Measurements from ENCODE around the gene NOX1.

Gene NOX1

DNA sequence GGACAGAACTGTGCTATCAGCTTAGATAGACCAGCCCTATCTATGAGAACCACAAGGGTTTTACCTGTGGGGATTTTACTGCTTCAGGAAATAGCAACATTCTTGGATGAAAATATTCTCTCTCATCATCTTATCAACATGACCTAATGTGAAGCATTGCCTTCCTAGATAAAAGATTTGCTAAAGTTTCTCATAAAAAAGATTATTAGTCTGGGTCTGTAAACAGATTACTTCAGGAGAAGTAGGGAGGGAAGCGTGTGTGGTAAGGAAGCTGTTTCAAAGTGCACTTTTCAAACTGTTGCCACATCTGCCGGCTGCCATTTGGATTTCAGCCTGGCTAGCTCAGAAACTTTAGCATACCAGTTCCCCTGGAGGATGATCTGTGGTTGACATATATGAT lies at the start of gene NOX1:
Gene NOX1 (minus strand): TSS at position 35 of the 400 bp plus-strand sequence. CDS start 220 bp downstream, outside the sequence.
- no peak for DNase-seq (ENCODE audit: low spot score)

DNA sequence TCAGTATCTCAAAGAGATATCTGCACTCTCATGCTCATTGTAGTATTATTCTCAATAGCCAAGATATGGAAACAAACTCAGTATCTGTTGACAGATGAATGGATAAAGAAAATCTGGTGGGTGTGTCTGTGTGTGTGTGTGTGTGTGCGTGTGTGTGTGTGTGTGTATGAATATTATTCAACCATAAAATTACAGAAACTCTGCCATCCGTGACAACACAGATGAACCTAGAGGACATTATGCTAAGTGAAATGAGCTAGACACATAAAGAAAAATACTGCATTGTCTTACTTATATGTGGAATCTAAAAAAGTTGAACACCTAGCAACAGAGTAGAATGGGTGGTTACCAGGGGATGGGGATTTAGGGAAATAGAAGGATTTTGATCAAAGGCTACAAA lies 41.4 kb upstream of the NOX1 start:
- no peak for DNase-seq (ENCODE audit: low spot score)

DNA sequence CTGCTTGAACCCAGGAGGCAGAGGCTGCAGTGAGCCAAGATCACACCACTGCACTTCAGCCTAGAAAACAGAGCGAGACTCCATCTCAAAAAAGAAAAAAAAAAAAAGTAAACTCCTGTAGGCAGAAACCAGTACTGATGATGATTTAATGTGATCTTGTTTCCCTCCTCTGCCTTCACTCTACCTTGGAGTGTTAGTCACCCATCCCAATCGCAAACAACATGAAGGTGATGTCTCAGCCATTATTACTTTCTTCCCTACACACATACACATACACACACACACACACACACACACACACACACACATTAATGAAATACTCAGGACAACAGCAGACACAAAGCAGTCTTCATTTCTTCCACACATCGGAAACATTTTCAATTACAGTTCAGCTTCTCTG lies 39.0 kb upstream of the NOX1 start:
- no peak for DNase-seq (ENCODE audit: low spot score)

DNA sequence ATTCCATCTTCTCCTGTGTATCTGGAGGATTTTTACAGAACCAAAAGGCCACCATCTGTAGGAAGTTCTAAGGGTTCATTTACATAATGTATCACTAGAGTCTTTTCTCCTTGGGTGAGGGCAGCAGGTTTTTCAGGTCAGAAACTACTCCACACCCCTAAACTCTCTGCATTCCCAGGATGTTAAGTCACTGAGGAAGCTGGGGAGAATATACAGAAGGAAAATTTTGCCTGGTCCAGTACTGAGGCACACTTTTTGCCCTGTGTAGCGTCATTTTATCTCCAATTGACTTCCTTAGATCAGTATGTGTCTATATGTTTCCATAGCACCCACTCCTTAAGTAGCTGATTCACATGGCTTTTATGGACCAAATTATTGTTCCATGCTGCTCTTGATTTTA lies 37.6 kb upstream of the NOX1 start:
- no peak for DNase-seq (ENCODE audit: low spot score)

DNA sequence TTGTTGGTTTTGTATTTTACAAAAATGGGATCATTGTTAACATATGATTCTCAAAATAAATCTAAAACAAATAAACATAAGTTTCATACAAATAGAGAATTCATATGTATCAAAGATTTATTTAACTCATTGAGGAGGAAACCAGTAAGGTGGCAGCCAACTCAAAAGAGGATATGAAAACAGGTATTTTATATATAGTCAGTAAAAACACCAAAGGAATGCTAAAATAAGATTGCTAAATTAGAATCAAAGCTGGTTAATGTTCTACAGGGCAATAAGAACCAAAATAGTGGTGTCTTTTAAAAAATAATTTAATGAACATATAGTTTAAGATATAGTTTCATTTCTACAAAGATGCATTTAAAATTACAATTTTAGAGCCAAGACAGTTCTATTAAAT lies 31.5 kb upstream of the NOX1 start:
- no peak for DNase-seq (ENCODE audit: low spot score)

DNA sequence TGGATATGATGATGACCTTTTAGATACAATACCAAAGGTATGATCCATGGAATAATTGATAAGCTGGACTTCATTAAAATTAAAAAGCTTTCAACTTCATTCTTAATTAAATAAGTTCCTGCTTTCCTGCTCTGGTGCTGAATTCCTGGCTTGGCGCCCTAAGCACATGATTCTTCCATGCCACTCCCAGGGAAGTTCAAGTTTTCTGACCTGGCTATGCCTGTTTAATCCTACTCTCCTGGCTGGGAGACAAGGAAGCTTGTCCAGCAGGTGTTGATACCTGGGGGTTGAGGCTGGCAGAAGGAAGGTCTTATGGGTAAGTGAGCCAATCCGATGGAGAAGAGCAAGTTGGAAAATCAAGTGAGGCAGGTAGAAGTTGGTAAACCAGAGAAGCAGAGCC lies 30.3 kb upstream of the NOX1 start:
- no peak for DNase-seq (ENCODE audit: low spot score)

DNA sequence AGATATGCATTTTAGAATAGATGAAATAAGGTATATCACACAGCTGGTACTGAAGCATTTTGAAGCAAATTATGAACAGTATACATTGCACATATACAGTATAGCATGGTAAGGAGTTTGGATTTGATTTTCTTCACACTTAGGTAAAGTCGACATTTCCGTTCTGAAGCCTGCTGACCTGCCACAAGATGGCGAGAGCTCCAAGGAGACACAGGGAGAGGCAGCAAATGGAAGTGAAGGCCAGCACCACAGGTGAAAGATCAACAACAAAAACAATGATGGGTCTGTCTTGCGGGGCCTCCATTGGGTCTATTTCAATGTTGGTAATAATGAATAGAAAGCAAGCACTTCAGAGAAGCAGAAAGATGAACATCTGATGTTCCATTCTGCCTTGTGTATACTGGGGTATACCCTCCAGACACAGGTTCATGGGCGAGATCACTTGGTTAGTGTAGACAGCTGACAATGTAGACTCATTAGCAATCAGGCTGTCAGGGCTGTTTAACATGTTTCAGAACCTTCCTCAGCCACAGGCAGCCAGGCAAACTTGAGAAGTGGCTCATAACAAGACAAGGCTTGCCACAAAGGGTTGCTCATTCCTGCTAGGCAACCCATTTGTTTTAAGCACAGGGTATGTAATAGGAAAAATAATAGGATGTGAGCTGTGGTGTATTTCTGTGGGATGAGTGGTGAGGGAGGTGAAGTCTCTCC lies 21.4 kb upstream of the NOX1 start:
- DNase-seq (ENCODE audit: low spot score) = peak; percentile 34

DNA sequence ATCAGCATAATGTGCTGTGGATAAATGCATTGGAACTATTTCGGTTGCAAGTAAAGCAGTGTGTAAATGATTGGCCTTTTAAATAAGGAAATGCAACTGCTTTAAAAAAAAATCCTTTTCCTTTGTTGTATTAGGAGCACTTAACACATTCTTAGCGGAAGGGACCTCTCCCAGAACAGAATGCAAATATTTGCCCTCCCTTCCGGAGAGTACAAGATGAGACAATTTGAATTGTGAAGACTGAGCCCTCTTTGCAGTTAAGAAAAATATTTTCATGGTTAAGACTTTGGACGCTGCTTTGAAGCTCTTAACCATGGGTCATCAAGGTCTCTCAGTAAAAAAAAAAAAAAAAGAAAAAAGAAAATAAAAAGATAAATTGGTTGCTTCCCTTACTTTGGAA lies 9.5 kb upstream of the NOX1 start:
- no peak for DNase-seq (ENCODE audit: low spot score)

DNA sequence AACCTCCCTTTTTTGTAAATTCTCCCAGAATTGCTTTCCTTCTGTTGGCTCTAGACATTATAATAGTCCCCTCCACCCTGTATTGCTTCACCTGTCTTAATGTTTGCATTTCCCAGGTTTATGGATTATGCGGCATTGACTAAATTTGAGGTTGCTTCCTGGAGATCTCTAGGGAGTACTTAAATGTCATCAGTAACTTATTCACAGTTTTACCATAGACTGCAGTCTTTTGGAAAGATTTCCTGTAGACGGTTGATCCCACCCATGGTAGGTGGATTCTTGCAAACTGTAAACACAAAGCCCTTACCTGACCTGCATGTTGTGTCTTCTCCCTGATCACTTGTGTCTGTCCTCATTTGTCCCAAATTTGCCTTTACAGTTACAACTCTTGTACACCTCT lies 6.2 kb upstream of the NOX1 start:
- DNase-seq (ENCODE audit: low spot score) = no peak

DNA sequence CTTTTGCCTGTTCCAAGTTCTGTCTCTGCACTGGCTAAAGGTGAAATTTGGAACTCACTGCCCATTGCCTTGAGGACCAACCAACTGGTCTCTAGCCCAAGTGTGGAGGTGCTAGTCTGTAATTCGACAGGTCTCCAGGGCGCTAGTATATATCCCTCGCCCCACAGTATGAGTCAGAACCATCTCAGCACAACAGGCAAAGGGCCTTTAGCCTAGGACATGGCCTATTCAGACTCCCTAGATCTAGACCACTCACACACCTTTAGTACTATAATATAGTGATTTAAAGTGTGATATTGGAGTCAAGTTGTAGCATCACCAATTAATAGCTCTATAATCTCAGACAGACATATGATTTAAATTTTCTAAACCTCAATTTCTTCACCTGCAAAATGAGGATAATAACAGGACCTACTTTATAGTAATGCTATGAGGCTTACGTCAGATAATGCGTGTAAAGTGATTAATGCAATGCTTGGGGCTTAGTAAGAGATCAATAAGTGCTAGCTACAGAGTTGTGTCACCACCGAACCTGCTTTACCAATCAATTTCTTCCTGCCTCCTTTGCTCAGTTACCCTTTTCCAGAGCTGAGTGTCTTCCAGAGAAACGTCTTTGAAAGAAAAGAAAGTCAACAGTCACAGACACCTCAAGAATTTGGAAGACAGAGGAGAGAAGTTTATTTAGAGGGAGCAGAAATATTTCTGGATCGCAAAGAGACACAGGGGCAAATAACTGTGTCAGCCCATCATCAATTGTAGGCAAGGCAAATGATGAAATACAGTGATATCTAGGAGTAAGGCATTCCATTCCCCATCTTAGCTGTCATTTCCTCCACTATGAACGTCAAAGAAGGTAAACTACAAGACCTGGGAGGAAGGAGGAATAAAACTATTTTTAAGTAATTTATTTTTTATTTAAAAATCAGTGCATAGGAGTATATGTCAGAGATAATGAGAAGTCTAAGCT lies 2.3 kb downstream of the NOX1 start:
- DNase-seq (ENCODE audit: low spot score) = no peak

DNA sequence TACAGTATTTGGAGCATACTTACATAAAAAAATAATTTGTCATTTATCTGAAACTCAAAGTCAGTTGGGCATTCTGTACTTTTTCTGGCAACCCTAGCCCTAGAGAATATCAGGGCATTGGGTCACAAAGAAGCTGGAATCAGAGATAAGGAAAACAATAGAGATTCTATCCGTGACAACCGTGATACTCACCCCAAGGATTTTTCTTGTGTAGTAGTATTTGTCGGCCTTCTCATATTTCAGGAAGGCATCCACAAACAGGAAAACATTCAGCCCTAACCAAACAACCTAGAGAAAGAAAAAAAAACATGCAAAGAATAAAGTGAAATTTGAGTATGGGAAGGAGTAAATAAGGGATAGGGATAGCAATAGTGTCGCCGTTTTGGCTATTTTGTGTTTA lies 3.6 kb downstream of the NOX1 start:
- no peak for DNase-seq (ENCODE audit: low spot score)

DNA sequence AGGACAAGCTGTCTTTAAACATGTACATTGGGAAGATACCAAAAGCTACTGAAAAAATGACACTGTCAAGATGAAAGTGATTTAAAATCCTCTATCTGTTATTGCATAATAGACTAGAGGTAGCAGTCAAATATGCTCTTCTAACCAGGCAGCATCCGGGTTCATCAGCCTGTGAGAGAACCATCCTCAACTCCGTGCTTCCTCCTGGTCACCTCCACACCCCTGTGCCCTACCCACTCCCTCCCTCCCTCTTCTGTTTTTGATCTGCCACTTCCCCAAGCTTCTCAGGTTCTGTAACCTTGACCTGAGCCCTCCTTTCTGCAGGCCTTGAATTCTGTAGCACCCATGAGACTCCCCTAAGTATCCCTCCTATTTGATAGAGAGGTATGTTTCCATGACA lies 5.9 kb downstream of the NOX1 start:
- no peak for DNase-seq (ENCODE audit: low spot score)

DNA sequence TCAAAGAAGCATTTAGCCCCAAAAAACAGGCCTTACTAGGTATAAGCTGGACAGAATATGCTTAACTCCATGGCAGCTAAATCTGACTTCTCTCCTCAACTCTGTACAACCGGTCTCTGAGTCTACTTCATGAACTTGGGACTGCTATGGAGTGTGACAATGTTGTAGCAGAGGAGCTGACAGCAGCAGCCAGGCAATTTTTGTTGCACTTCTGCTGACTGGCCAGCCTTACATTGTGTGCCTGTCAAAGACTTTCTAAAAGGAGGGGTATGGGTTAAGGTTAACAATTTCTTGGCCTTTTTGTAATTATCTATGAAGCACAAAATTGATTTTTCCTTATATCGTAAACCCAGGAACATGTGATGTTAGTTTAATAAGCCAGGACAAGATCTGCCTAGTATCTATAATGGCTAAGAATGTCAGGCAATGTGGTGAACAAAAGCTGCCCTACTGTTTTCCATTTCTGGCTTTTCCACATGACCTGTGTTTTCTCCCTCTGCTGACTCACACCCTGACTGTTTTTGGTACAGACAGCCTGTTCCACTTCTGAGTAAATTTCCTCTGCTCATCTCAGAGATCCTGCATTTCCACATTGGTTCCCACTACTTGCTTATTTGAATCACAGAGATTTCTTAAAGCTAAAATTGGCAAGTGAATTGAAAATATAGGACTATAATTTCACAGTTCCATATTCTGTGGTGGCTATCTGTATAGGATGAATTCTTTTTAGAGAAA lies 9.3 kb downstream of the NOX1 start:
- no peak for DNase-seq (ENCODE audit: low spot score)

DNA sequence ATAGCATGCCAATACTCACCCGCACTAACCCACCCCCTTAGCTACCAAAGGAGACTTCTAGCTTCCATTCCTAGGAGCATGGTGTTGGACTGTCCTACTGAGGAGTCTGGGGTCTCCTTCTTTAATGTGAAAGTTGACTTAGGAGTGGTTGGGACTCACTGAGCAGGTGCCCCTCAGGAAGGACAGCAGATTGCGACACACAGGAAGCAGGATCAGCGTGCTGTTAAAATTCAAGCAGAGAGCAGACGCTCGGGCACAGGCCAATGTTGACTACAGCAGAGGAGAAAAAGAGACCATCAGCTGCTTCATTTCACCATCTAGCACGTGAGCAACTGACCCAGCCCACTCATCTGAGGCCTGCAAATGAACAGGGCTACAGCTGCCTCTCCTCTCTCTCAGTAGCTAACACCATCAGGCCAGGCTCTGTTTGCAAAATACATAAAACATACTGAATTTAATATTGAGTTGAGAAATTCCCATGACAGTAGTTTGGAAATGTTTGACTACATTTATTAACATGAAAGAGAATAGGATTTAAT lies 10.8 kb downstream of the NOX1 start:
- no peak for DNase-seq (ENCODE audit: low spot score)

DNA sequence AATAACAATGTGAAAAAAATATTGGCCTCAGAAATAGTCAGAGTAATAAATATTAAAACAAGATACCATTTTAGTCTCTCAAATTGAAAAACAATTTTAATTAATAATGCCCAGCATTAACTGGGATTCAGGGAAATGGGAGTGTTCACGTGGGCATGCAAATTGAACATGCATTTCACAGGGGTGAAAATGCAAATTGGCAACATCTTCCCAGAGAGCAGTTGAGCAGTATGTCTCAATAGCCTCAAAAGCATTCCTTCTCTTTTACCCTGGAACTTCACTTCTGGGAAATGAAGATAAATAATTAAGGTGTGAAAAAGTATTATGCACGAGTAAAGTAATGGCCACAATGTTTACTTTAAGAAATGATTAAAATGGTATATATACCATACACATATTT lies 21.3 kb downstream of the NOX1 start:
- no peak for DNase-seq (ENCODE audit: low spot score)

DNA sequence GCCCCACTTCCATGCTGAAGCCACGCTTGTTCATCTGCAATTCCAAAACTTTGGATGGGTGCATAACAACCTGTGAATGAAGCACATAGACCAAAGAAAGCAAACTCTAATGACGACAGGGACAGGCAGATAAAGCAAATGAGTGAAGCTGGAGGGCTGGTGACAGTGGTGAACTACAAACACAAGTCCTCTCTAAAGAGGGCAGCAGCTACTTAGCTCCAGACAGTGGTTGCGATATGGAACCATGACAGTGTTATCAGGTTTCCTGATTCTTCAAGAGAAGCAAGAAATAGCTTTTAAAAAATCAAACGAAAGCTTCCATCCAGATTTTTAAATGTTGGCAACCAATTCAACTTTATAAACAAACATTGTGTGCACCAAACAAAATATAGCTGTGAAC lies 23.8 kb downstream of the NOX1 start:
- DNase-seq (ENCODE audit: low spot score) = no peak

DNA sequence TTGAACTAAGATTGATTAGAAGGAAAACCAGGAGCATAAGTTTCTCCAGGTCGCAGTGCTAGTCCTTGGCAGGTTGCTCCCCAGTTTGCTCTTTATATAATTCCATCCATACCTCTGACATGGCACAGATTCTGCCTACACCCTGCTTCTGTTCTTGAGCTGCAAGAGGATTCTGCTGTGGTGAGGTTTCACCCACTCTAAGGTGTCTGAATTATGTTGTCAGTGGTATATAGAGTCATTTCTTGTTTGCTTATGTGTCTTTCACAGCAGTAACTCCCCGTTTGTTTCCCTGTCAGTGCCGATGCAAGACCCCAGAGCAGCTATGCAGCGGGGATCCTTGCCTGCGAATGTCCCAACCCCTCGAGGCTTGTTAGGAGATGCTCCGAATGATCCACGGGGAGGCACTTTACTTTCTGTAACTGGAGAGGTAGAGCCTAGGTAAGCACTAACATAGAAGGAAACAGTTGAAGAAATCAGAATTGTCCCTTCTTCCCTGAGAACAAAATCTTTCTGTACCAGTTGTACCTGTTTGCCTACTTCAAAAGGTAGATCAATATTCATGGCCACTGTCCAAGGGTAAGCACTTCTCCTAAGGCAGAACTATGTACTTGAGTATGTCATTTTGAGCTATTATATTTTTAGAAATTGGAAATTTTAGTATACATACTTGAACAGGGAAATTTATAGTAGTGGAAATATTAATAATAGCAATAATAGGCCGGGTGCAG lies 42.8 kb downstream of the NOX1 start:
- DNase-seq (ENCODE audit: low spot score) = no peak

DNA sequence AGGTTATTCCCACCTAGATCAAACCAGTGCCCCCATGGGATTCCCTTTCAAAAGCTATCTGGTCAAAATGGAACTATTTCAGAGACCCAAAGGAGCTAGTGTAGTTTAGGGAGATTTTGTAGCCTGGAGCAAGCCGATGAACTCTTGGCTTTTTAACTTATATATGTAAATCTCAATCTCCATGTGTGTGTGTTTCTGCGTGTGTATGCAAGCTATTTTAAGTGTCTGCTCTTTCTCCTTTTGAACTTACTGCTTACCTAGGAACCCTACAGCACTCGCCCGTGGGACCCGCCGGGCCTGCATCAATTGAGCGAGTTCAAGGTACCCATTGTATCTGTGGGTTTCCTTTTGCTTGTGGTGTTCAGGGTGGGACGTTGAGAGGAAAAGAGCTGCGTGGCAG lies 43.6 kb downstream of the NOX1 start:
- no peak for DNase-seq (ENCODE audit: low spot score)

DNA sequence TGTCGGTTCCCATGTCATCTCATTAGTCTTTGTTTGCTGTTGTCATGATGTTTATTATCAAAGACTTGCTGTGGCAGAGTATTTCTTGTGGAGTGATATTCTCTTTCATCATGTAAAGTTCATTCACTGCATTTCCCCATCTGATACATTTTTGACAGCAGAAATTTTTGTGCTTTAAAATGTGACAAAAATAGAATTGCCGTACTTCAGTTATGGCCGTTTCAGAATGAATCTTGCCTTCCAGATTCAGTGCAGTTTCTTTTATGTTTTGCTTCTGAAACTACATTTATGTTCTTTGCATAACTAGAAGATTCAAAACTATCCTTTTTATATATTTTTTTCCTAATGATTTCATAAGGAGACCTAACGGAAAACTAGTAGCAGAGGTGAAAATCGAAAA lies 44.0 kb downstream of the NOX1 start:
- no peak for DNase-seq (ENCODE audit: low spot score)

DNA sequence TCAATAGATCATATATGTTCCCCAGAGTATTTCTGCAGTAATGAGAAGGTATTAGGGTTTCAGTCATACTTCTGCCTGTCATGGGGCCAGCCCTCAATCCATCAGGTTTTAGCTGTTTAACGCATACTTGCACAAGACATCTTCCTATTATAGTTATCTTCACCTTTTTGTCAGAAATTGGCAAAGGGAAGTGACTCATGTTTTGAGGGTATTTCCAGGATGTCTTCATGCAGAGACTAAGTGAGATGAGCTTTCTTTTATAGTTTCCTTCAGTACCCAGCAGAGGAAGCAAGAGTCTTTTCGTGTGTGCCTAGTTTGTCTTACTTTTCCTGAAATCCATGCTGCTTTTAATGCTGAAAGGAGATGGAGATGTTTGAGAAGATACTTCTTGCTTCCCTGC lies 44.4 kb downstream of the NOX1 start:
- no peak for DNase-seq (ENCODE audit: low spot score)

DNA sequence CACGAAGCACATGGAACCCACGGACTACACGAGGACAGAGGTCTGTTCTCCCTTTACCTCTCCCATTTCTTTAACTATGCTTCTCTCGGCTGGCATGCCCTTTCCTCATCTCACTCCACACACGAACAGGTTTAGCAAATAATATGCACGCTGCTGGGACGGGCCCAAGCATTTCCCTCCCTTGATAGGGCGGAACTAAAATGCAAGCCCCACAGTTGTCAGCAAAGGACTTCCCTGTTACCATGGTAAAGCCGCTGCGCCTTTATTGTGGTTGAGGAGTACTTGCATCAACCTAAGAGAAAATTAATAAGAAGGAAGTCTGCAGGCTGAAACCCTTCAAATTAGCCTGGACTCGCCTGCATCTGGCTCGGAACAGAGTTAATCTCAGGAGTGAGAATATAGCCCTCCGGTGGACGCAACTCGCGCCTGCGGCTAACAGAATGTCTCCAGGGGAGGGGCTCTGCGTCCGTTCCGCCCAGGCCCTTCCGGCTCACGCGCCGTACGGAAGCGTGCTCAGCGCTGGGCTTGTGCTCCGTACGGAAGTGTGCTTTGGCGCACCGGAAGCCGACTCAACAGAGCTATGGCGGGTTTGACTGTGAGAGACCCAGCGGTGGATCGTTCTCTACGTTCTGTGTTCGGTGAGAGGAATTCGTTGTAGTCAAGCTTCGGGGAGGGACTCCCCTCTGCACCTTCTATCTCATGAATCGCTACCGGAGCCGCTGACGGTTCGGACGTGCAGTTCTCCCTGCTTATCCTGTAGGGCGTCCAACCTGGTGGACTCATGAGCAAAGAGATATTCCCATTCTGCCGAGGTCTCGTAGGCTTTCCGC lies 54.1 kb downstream of the NOX1 start, which contains the start of gene CSTF2:
Gene CSTF2 (plus strand): TSS at position 555 of the 830 bp plus-strand sequence. CDS start 26 bp downstream, at position 581.
- DNase-seq (ENCODE audit: low spot score) = peak; percentile 75
